ENCODE results near the gene STEAP1.

The STEAP1 gene

GRCh38 chr7:90213521-90213920 is 59.3 kb downstream of the STEAP1 start:
- DNase-seq: no peak
